ENCODE measurements around the gene PPP1R16B. TPM values are rescaled to one million over a fixed set of nuclear protein-coding genes. Genes with fewer than 3 reads are reported as not detected.
A peak's percentile ranks its signal among the peaks of the same experiment; 100 is the strongest.

PPP1R16B gene
- total and polyA plus RNA-seq, 11 donors: 1.9 to 12.2 (median 6.9) TPM

DNA sequence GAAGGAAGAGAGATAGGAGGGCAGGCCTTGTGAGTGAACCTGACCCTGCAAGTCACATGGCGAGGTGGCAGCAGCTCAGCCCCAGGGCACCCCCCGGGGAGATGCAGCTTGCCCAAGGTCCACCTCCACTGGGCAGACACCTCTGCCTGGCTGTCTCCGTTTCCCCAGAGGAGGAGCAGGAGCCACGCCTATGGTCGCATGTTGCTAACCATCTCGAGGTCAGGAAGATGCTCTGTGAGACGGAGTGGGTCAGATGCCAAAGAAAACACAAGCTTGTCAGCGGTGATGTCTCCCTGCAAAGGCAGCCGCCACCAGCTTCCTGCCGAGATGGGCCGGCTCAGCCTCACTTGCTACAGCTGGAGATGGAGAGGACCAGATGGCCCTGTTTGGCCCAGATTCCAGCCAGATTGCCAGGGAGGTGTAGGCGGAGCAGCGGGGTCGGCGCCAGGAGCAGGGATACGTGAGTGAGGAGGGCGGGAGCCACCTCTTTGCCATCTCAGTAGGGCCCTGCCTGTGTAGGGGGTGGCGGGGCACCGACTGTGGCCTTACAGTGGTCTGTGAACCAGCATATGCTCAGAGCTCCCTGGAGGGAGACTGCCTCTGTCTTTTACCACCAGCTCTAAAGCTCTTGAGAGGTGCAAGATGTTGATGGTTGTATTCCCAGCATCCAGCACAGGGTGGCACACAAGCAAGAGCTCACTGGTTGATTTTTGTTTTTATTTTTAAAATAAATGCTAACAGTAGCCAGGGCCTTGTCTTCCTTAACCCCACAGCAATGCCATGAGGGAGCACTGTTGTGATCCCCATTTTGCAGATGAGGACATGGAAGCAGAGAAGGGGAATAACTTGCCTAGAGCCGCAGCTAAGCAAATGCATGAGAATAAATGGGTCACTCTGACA lies 77.8 kb downstream of the PPP1R16B start:
- no peak for TF ChIP-seq POLR2A (IDR thresholded peaks at IDR 0.05)
- TF ChIP-seq, protein P1, sequence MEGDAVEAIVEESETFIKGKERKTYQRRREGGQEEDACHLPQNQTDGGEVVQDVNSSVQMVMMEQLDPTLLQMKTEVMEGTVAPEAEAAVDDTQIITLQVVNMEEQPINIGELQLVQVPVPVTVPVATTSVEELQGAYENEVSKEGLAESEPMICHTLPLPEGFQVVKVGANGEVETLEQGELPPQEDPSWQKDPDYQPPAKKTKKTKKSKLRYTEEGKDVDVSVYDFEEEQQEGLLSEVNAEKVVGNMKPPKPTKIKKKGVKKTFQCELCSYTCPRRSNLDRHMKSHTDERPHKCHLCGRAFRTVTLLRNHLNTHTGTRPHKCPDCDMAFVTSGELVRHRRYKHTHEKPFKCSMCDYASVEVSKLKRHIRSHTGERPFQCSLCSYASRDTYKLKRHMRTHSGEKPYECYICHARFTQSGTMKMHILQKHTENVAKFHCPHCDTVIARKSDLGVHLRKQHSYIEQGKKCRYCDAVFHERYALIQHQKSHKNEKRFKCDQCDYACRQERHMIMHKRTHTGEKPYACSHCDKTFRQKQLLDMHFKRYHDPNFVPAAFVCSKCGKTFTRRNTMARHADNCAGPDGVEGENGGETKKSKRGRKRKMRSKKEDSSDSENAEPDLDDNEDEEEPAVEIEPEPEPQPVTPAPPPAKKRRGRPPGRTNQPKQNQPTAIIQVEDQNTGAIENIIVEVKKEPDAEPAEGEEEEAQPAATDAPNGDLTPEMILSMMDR (IDR thresholded peaks at IDR 0.05): no peak
- Histone ChIP-seq H3K9me3 (no peaks in the 10 kb centered on the region), H3K4me1 (peaks cover 0 to 30% (median 9%) of the 10 kb centered on the region in 12 donors), H3K36me3 (no peaks in the 10 kb centered on the region), H3K27ac (no peak overlapping the region), H3K4me3 (no peak overlapping the region), H3K27me3 (peaks cover 0 to 40% (median 0%) of the 10 kb centered on the region in 9 donors)
- DNase-seq (peak in 2 of 5 donors; percentile 31 to 52), ATAC-seq (peak in 3 of 4 donors; percentile 21 to 52 (median 36))
- intact Hi-C loops (cut with DNase I): loop anchor here in 1 of 10 donors (10.0 kb wide), 1 partner anchor 79 kb away; the partner anchor contains the start of gene PPP1R16B
- WGBS, 4 donors: 34 to 45% (median 42%) methylated on average over 20 of the region's 20 CpGs

DNA sequence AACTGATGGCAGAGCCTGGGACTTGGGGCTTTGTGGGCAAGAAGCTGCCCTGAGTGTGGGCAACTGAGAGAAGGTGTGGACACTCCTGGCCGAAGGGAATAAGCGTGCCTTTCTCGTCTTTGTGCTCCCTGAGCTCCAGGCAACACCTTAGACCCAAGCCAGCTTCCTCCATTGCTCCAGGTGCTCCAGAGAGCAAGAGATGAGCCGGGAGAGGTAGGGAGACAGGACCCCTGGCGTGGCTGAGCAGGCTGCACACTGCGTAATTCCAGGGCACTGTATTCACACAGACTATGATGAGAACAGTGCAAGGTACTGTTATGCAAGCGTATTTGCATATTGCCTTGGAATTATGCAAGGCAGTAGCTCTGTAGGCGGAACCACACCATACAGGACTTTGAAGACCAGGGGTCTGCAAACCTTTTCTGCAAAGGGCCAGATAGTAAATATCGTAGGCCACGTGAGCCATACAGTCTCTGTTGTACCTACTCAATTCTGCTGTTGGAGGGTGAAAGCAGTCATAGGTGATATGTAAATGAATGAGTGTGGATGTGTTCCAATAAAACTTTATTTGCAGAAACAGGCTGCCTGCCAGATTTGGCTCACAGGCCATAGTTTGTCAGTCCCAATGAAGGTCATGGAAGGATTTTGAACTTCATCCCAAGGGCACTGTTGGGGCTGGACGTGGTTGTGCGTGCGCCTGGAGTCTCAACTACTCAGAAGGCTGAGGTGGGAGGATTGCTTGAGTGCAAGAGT lies 78.7 kb downstream of the PPP1R16B start:
- 91 to 93% (median 92%) methylated on average over 13 of the region's 13 CpGs for WGBS, 4 donors
- Histone ChIP-seq H3K4me3 (no peak overlapping the region), H3K27me3 (peaks cover 0 to 40% (median 0%) of the 10 kb centered on the region in 9 donors), H3K27ac (no peak overlapping the region), H3K36me3 (no peaks in the 10 kb centered on the region), H3K9me3 (no peaks in the 10 kb centered on the region), H3K4me1 (peaks cover 0 to 30% (median 9%) of the 10 kb centered on the region in 12 donors)
- intact Hi-C loops (cut with DNase I): loop anchor here in 1 of 10 donors (10.0 kb wide), 1 partner anchor 79 kb away; the partner anchor contains the start of gene PPP1R16B
- no peak for TF ChIP-seq POLR2A (IDR thresholded peaks at IDR 0.05)
- TF ChIP-seq, protein P1 (IDR thresholded peaks at IDR 0.05): no peak
- ATAC-seq (no peak), DNase-seq (no peak)

GRCh38 chr20:38885357-38885756 lies 79.9 kb downstream of the PPP1R16B start:
- H3K27ac ChIP-seq: no peak overlapping the region
- intact Hi-C loops (cut with DNase I): loop anchor here in 2 of 10 donors (5.0 to 10.0 kb wide), 2 partner anchors 81 to 238 kb away; partner anchors contain the start of gene PPP1R16B (in 1 of the 2)
- no peak overlapping the region for H3K4me3 ChIP-seq
- DNase-seq (peak in 1 of 5 donors; percentile 38), ATAC-seq (peak in 1 of 4 donors; percentile 51)
- H3K4me1 ChIP-seq: peaks cover 0 to 30% (median 9%) of the 10 kb centered on the region in 12 donors
- TF ChIP-seq POLR2A (IDR thresholded peaks at IDR 0.05): no peak
- TF ChIP-seq, protein P1 (IDR thresholded peaks at IDR 0.05): no peak
- H3K36me3 ChIP-seq: peaks cover 0 to 6% (median 0%) of the 10 kb centered on the region in 9 donors
- 55 to 62% (median 58%) methylated on average over 6 of the region's 6 CpGs for WGBS, 4 donors
- peaks cover 0 to 32% (median 0%) of the 10 kb centered on the region in 9 donors for H3K27me3 ChIP-seq
- no peaks in the 10 kb centered on the region for H3K9me3 ChIP-seq

Data from heart left ventricle (tissue), 16 donors.